HG03565 (cell line): ENCODE measurements around the gene SCAF4.
"Not testable (repeated sequence)": the region's sequence is repeated elsewhere in the genome, so short reads cannot be mapped to it uniquely, and the experiment has no call there.

ENCODE experiments used
- ATAC-seq: cut with Tn5 transposase; IDR thresholded peaks from one replicate; pipeline ENCODE4 v1.9.1; 2021; ENCODE audit warnings: mild to moderate bottlenecking, moderate library complexity; ENCODE audit not compliant: unreplicated experiment

The SCAF4 gene

GRCh38 chr21:31675318-31675717 is 56.6 kb downstream of the SCAF4 start:
- ATAC-seq, result no peak

- ATAC-seq, result no peak
These were observed 58.5 kb downstream of the SCAF4 start for GRCh38 chr21:31673321-31673912.

GRCh38 chr21:31671931-31672330 is 60.0 kb downstream of the SCAF4 start:
- ATAC-seq, result no peak

DNA sequence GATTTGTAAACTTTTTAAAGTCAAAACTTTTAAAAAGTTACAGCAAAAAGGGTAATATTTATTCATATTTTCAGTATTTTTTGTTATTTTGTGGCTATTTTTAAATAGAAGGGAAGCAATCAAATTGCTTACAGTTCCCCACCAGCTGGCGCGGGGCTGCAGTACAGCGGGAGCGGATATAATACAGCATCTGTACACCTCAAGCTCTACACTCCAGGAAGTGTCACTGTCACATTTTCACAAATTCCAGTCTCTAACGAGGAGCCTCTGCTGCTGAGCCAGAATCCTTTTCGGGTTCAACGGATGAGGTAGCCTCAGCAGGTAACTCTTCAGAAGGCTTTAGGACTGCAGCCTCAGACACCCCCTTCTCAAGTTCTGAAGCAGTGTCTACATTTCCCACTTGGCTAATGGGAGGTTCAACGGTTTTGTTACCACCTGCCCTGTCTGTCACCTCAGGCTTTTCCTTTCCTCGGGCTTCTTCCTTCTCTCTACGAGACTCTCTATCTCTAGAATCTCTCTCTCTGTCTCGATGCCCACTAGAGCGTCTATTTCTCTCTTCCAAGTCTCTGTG is 60.7 kb downstream of the SCAF4 start:
- no peak for ATAC-seq

DNA sequence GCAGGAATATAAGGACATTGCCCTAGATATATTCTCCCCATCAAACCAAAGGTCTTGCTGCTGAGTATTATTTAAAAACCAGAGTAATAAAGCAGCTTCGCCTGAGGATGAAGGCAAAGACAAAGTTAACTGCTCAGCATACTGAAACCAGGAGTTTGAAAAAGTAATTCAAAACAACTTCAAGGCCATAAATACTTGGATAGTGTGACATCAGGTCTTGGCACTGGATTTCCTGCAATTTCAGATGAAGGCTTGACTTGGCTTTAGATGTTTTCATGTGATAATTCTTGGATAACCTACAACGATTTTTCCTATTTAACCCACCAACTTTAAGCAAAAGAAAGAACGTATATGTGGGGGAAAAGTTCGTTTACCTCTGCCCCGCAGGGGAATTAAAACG is 61.8 kb downstream of the SCAF4 start:
- ATAC-seq, result no peak

DNA sequence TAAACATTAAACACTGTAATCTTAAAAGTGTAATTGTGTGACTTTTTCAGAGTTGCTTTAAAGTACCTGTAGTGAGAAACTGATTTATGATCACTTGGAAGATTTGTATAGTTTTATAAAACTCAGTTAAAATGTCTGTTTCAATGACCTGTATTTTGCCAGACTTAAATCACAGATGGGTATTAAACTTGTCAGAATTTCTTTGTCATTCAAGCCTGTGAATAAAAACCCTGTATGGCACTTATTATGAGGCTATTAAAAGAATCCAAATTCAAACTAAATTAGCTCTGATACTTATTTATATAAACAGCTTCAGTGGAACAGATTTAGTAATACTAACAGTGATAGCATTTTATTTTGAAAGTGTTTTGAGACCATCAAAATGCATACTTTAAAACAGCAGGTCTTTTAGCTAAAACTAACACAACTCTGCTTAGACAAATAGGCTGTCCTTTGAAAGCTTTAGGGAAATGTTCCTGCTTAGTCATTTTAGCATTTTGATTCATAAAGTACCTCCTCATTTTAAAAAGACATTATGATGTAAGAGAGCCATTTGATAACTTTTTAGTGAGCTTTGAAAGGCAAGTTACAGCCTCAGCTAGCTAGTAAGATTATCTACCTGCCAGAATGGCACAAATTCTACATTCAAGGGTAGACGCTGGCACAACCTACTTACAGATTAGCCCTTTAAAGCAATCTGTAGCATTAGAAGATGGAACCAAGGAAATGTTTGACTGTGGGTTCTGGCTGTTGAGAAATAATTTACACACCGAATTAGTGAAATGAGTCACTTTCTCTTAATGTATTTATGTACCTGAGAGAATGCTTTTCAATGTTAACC is 63.0 kb downstream of the SCAF4 start:
- ATAC-seq, result peak; percentile 39

DNA sequence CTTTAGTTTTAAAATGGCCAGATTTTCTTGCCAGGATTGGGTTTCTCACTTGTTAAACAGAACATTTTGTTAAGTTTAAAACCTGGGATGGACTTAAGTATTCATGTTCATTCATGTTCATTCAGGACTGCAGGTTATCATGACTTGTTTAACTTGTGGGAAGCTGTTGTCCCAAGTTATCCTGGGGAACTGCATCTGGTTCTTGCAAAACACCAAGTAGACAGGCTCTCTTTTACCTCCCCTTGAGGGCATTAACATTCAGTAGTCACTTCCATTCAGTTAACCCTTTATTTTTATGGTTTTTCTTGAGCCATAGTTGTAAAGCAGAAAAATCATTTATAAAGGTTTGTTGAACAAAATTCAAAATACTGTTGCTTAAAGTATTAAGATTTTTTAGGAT is 64.3 kb downstream of the SCAF4 start:
- no peak for ATAC-seq

DNA sequence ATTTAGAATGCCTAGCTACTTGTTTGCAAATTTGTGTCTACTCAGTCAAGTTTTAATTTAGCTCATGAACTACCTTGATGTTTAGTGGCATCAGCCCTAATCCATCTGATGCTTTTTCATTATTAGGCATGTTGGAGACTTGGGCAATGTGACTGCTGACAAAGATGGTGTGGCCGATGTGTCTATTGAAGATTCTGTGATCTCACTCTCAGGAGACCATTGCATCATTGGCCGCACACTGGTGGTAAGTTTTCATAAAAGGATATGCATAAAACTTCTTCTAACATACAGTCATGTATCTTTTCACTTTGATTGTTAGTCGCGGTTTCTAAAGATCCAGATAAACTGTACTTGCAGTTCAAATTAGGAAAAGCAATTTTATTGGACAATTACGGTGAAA is 64.8 kb downstream of the SCAF4 start:
- no peak for ATAC-seq

DNA sequence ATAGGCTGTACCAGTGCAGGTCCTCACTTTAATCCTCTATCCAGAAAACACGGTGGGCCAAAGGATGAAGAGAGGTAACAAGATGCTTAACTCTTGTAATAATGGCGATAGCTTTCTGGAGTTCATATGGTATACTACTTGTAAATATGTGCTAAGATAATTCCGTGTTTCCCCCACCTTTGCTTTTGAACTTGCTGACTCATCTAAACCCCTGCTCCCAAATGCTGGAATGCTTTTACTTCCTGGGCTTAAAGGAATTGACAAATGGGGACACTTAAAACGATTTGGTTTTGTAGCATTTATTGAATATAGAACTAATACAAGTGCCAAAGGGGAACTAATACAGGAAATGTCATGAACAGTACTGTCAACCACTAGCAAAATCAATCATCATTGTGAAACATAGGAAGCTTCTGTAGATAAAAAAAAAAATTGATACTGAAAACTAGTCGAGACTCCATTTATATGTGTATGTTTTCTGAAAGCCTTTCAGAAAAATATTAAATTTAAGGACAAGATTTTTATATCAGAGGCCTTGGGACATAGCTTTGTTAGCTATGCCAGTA is 65.4 kb downstream of the SCAF4 start:
- no peak for ATAC-seq

DNA sequence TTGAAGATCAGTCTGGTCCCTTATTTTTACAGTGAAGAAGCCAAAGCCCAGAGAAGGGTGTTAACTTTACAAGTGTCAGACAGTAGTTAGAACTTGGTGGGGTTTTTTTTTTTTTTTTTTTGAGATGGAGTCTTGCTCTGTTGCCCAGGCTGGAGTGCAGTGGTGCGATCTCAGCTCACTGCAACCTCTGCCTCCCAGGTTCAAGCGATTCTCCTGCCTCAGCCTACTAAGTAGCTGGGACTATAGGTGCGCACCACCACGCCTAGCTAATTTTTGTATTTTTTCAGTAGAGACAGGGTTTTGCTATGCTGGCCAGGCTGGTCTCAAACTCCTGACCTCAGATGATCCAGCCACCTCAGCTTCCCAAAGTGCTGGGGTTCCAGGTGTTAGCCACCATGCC is 66.0 kb downstream of the SCAF4 start:
- not testable (repeated sequence) for ATAC-seq

DNA sequence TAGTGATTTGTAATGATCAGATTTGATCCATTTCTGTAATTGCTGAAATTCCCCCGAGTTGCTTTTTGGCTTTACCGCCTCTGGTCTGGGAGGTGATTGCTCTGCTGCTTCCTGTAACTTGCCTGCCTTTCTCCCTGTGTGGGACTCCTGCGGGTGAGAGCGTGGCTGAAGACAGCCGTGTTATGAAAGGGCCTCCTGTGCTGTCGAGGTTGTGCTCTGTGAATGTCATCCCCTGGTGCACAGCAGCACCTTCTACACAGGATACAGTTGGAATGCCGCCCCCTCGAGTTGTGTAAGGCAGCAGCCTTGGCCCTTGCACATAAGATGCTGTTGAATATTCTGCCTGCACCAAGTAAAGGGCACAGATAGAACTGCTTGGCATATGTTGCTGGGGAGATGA is 66.5 kb downstream of the SCAF4 start:
- no peak for ATAC-seq

- ATAC-seq, result no peak
These were observed 68.2 kb downstream of the SCAF4 start for GRCh38 chr21:31663584-31664249.

DNA sequence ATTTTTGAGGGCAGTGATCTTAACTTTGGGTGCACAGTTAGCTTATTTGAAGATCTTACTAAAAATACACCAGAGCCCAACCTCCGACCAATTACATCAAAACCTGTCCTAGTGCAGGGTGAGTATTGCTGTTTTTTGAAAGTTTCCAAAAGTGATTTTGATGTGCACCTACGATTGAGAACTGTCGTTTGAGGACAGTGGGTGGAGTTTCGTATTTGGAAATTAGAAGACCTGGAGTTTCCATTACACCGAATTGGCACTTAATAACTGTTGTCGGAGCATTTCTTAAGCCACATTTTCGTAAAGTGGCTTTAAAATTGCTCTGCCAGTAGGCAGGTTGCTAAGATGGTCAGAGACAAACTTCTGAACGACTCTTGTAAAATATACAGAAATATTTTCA is 71.3 kb downstream of the SCAF4 start:
- ATAC-seq, result no peak

DNA sequence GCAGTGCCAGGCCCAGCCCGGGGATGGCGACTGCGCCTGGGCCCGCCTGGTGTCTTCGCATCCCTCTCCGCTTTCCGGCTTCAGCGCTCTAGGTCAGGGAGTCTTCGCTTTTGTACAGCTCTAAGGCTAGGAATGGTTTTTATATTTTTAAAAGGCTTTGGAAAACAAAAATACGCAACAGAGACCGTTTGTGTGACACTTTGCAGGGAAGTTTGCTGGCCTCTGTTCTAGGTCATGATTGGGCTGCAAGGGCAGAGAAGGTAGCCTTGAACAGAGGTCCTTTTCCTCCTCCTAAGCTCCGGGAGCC is 71.7 kb downstream of the SCAF4 start:
- peak; percentile 17 for ATAC-seq

DNA sequence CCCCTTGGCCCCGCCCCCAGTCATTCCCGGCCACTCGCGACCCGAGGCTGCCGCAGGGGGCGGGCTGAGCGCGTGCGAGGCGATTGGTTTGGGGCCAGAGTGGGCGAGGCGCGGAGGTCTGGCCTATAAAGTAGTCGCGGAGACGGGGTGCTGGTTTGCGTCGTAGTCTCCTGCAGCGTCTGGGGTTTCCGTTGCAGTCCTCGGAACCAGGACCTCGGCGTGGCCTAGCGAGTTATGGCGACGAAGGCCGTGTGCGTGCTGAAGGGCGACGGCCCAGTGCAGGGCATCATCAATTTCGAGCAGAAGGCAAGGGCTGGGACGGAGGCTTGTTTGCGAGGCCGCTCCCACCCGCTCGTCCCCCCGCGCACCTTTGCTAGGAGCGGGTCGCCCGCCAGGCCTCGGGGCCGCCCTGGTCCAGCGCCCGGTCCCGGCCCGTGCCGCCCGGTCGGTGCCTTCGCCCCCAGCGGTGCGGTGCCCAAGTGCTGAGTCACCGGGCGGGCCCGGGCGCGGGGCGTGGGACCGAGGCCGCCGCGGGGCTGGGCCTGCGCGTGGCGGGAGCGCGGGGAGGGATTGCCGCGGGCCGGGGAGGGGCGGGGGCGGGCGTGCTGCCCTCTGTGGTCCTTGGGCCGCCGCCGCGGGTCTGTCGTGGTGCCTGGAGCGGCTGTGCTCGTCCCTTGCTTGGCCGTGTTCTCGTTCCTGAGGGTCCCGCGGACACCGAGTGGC is 72.2 kb downstream of the SCAF4 start, which contains the start of gene SOD1:
Gene SOD1, plus strand, starts transcription at position 158 of the 723 bp plus-strand sequence. Its CDS starts 77 bp downstream, at position 235.
- ATAC-seq, result peak; percentile 84

DNA sequence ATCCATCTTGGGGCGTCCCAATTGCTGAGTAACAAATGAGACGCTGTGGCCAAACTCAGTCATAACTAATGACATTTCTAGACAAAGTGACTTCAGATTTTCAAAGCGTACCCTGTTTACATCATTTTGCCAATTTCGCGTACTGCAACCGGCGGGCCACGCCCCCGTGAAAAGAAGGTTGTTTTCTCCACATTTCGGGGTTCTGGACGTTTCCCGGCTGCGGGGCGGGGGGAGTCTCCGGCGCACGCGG is 72.7 kb downstream of the SCAF4 start:
- ATAC-seq, result no peak

DNA sequence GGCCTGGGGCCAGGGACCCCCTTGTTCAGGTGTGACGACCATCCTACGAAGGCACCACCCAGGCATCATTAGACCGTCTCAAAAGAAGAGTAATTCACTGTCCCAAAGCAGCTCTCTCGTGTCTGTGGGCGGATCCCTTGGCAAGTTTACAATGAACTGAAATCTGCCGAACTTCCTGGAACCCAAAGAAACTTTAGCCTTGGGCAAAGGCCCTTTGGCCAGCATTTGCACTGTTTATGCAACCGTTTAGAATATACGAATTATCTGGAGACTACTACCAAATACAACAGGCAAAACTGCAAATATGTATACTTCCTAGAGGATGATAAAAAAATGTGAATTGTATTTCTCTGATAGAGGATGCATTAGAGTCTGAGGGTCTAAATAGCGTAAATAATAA is 73.9 kb downstream of the SCAF4 start:
- ATAC-seq, result no peak

DNA sequence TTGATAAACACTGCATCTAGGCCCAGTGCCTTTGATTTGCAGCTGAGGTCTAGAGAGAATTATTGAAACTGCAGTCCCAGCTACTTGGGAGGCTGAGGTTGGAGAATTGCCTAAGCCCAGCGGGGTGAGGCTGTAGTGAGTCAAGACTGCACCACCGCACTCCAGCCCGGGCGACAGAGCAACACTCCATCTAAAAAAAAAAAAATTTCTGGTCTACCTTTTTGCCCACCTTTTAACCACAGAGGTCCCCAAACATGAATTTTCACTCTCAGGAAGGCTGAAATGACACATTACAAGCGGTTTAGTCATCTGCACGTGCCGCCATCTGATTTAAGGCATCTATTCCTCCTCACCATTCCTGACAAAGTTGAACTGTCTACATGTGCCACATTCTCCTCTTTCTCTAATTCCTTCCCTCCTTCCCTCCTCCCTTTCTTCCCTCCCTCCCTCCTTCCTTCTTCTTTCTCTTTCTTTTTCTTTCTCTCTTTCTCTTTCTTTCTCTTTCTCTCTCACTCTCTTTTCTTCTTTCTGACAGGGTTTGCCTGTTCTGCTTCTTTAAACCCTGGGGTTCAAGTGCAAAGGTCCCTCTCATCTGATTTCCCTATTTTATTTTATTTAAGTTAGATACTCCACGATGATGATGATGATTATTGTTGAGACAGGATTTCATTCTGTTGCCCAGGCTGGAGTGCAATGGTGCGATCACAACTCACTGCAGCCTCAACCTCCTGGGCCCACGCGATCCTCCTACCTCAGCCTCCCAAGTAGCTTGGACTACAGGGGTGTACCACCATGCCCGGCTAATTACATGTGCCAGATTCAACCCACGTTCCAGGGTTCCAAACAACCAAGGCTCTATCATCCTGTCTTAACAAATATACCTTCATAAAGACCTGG is 75.5 kb downstream of the SCAF4 start:
- ATAC-seq, result no peak

GRCh38 chr21:31654821-31655580 is 76.9 kb downstream of the SCAF4 start:
- ATAC-seq, result not testable (repeated sequence)
